Measurements from ENCODE around the gene CXXC5. TPM values are rescaled to one million over a fixed set of nuclear protein-coding genes. Genes with fewer than 3 reads are reported as not detected.
A peak's percentile ranks its signal among the peaks of the same experiment; 100 is the strongest.

Gene CXXC5
- total RNA-seq, 6 experiments from 2014 or later: 44.5 to 84.9 (median 66.4) TPM

- H3K36me3 ChIP-seq: no peaks in the 10 kb centered on the region
- no peaks in the 10 kb centered on the region for H3K9me3 ChIP-seq
- H3K27ac ChIP-seq: no peak overlapping the region
- peaks cover 0 to 5% of the 10 kb centered on the region in 2 donors for H3K27me3 ChIP-seq
- H3K4me1 ChIP-seq: peaks cover 0 to 14% (median 3%) of the 10 kb centered on the region in 4 donors
- ATAC-seq: no peak
- no peak for TF ChIP-seq CTCF (IDR thresholded peaks at IDR 0.05)
- TF ChIP-seq POLR2A (IDR thresholded peaks at IDR 0.05): no peak
- intact Hi-C loops (cut with DNase I): no loop called here
- WGBS (ENCODE audit: insufficient coverage, low coverage, low lambda C conversion rate, missing lambda C conversion rate): 62% methylated on average over 3 of the region's 10 CpGs
- no peak overlapping the region for H3K4me3 ChIP-seq
- DNase-seq: no peak
Observed at GRCh38 chr5:139705655-139706587, 57.8 kb downstream of the CXXC5 start.

- ATAC-seq (no peak), DNase-seq (no peak)
- 90% methylated on average over 4 of the region's 5 CpGs for WGBS (ENCODE audit: insufficient coverage, low coverage, low lambda C conversion rate, missing lambda C conversion rate)
- H3K9me3 ChIP-seq: no peaks in the 10 kb centered on the region
- intact Hi-C loops (cut with DNase I): no loop called here
- no peak overlapping the region for H3K4me3 ChIP-seq
- H3K4me1 ChIP-seq: peaks cover 0 to 11% (median under 1%) of the 10 kb centered on the region in 4 donors
- peaks cover 0 to 5% of the 10 kb centered on the region in 2 donors for H3K27me3 ChIP-seq
- TF ChIP-seq POLR2A (IDR thresholded peaks at IDR 0.05): no peak
- TF ChIP-seq CTCF (IDR thresholded peaks at IDR 0.05): no peak
- no peak overlapping the region for H3K27ac ChIP-seq
- H3K36me3 ChIP-seq: no peaks in the 10 kb centered on the region
Observed at GRCh38 chr5:139707445-139708003, 59.4 kb downstream of the CXXC5 start.

GRCh38 chr5:139708434-139708861 lies 60.3 kb downstream of the CXXC5 start:
- 83% methylated on average over 4 of the region's 4 CpGs for WGBS (ENCODE audit: insufficient coverage, low coverage, low lambda C conversion rate, missing lambda C conversion rate)
- TF ChIP-seq CTCF (IDR thresholded peaks at IDR 0.05) (no peak), POLR2A (IDR thresholded peaks at IDR 0.05) (no peak)

GRCh38 chr5:139708877-139709581 lies 60.9 kb downstream of the CXXC5 start:
- H3K27ac ChIP-seq: no peak overlapping the region

More at GRCh38 chr5:139708434-139708861, 60.3 kb downstream of the CXXC5 start:
- ATAC-seq (no peak), DNase-seq (no peak)
- peaks cover 0 to 11% (median under 1%) of the 10 kb centered on the region in 4 donors for H3K4me1 ChIP-seq
- H3K27ac ChIP-seq: no peak overlapping the region
- H3K9me3 ChIP-seq: no peaks in the 10 kb centered on the region
- peaks cover 0 to 5% of the 10 kb centered on the region in 2 donors for H3K27me3 ChIP-seq
- H3K36me3 ChIP-seq: no peaks in the 10 kb centered on the region
- intact Hi-C loops (cut with DNase I): no loop called here
- no peak overlapping the region for H3K4me3 ChIP-seq

More at GRCh38 chr5:139708877-139709581, 60.9 kb downstream of the CXXC5 start:
- intact Hi-C loops (cut with DNase I): no loop called here
- TF ChIP-seq CTCF (IDR thresholded peaks at IDR 0.05) (no peak), POLR2A (IDR thresholded peaks at IDR 0.05) (no peak)
- H3K36me3 ChIP-seq: no peaks in the 10 kb centered on the region
- H3K4me1 ChIP-seq: peaks cover 0 to 11% (median under 1%) of the 10 kb centered on the region in 4 donors
- 22% methylated on average over 7 of the region's 44 CpGs for WGBS (ENCODE audit: insufficient coverage, low coverage, low lambda C conversion rate, missing lambda C conversion rate)
- H3K27me3 ChIP-seq: peaks cover 0 to 5% of the 10 kb centered on the region in 2 donors
- H3K4me3 ChIP-seq: peak overlapping the region in 1 of 3 donors; percentile 27
- DNase-seq: peak in 1 of 3 donors; percentile 68
- ATAC-seq: peak; percentile 48 to 73 (median 55)
- no peaks in the 10 kb centered on the region for H3K9me3 ChIP-seq

Measured in right lobe of liver (tissue), 6 donors.